Nephron (organoid): ENCODE data around the gene NUDT2.

ENCODE experiments used
- H3K27ac Mint-ChIP-seq, 3 experiments: 2 replicates each; pipeline ENCODE4 v1.8.0; 2020; ENCODE audit warnings: mixed read lengths in 3 of 3, mild to moderate bottlenecking in 2 of 3, moderate library complexity in 1 of 3
- H3K27me3 Mint-ChIP-seq: 2 replicates; pipeline ENCODE4 v1.8.0; 2021; ENCODE audit warnings: low read depth, mild to moderate bottlenecking, moderate library complexity, mixed read lengths
- H3K36me3 Mint-ChIP-seq: 2 replicates; pipeline ENCODE4 v1.8.0; 2020; ENCODE audit warnings: low read depth, mixed read lengths
- H3K4me1 Mint-ChIP-seq: 2 replicates; pipeline ENCODE4 v1.8.0; 2020; ENCODE audit warnings: mixed read lengths
- H3K4me3 Mint-ChIP-seq, 3 experiments: 2 replicates each; pipeline ENCODE4 v1.8.0; 2020; ENCODE audit warnings: mild to moderate bottlenecking in 3 of 3, mixed read lengths in 3 of 3, moderate library complexity in 2 of 3
- H3K9me3 Mint-ChIP-seq: 2 replicates; pipeline ENCODE4 v1.8.0; 2020; ENCODE audit warnings: mixed read lengths
- CTCF ChIP-seq, 3 experiments: fragments of 200-600 bp; sonication (generic); IDR thresholded peaks; one replicate each; pipeline ENCODE4 v1.5.0; 2021; ENCODE audit warnings: antibody characterized with exemption in 3 of 3; ENCODE audit not compliant: unreplicated experiment in 3 of 3

Gene NUDT2

GRCh38 chr9:34386656-34387055 is 57.3 kb downstream of the NUDT2 start:
- Mint-ChIP-seq H3K4me3 (no peak overlapping the region), H3K27me3 (peaks cover 37% of the 10 kb centered on the region), H3K4me1 (no peaks in the 10 kb centered on the region), H3K9me3 (no peaks in the 10 kb centered on the region), H3K27ac (no peak overlapping the region), H3K36me3 (no peaks in the 10 kb centered on the region)
- TF ChIP-seq CTCF (IDR thresholded peaks at IDR 0.05; ENCODE audit: unreplicated experiment in 3 of 3) = no peak

DNA sequence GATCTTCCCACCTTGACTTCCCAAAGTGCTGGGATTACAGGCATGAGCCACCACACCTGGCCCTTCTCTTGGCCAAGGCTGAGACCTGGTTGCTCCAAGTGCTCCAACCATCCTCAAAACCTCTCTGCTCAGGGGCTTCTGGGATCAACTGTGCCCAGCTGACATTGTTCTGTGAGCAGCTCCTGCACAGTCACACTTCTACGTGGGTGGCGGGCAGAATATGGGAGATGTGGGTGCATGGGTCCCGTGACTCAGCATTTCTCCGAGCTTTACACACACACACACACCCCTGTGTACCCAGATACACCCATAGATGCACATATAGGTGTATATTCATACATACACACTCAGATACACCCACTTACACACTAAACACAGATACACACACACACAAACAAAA is 57.9 kb downstream of the NUDT2 start:
- no peak overlapping the region for H3K4me3 Mint-ChIP-seq
- TF ChIP-seq CTCF (IDR thresholded peaks at IDR 0.05; ENCODE audit: unreplicated experiment in 3 of 3) = no peak
- H3K4me1 Mint-ChIP-seq = no peaks in the 10 kb centered on the region
- no peaks in the 10 kb centered on the region for H3K9me3 Mint-ChIP-seq
- peaks cover 32% of the 10 kb centered on the region for H3K27me3 Mint-ChIP-seq
- H3K36me3 Mint-ChIP-seq = no peaks in the 10 kb centered on the region
- H3K27ac Mint-ChIP-seq = no peak overlapping the region

DNA sequence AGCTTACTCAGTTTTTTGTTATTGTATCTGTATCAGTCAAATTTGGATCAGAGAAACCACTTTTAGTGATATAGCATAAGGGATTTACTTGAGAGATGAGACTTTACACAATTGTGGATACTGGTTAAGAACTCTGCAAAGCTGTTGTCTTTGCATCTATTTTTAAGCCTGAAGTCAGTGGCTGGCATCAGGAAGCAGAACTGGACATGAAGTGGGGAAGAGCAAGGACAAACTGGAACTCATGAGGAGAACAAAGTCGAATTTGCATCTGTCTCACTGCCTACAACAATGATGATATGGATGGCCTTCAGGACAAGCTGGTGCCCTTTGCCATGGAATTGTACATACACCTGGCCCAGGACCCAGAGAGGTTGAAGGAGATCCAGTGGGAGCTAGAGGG is 63.1 kb downstream of the NUDT2 start:
- Mint-ChIP-seq H3K36me3 (no peaks in the 10 kb centered on the region), H3K9me3 (no peaks in the 10 kb centered on the region), H3K27me3 (peaks cover 16% of the 10 kb centered on the region), H3K27ac (no peak overlapping the region), H3K4me3 (no peak overlapping the region), H3K4me1 (no peaks in the 10 kb centered on the region)
- TF ChIP-seq CTCF (IDR thresholded peaks at IDR 0.05; ENCODE audit: unreplicated experiment in 3 of 3) = no peak
